Nephron (organoid): ENCODE measurements around the gene DPEP3.
"Not testable (repeated sequence)": the region's sequence is repeated elsewhere in the genome, so short reads cannot be mapped to it uniquely, and the experiment has no call there.

Experiments
- H3K27ac Mint-ChIP-seq, 3 experiments: 2 replicates each; pipeline ENCODE4 v1.8.0; 2020; ENCODE audit warnings: mixed read lengths in 3 of 3, mild to moderate bottlenecking in 2 of 3, moderate library complexity in 1 of 3
- H3K27me3 Mint-ChIP-seq: 2 replicates; pipeline ENCODE4 v1.8.0; 2021; ENCODE audit warnings: low read depth, mild to moderate bottlenecking, moderate library complexity, mixed read lengths
- H3K36me3 Mint-ChIP-seq: 2 replicates; pipeline ENCODE4 v1.8.0; 2020; ENCODE audit warnings: low read depth, mixed read lengths
- H3K4me1 Mint-ChIP-seq: 2 replicates; pipeline ENCODE4 v1.8.0; 2020; ENCODE audit warnings: mixed read lengths
- H3K4me3 Mint-ChIP-seq, 3 experiments: 2 replicates each; pipeline ENCODE4 v1.8.0; 2020; ENCODE audit warnings: mild to moderate bottlenecking in 3 of 3, mixed read lengths in 3 of 3, moderate library complexity in 2 of 3
- H3K9me3 Mint-ChIP-seq: 2 replicates; pipeline ENCODE4 v1.8.0; 2020; ENCODE audit warnings: mixed read lengths
- CTCF ChIP-seq, 3 experiments: fragments of 200-600 bp; sonication (generic); IDR thresholded peaks; one replicate each; pipeline ENCODE4 v1.5.0; 2021; ENCODE audit warnings: antibody characterized with exemption in 3 of 3; ENCODE audit not compliant: unreplicated experiment in 3 of 3

DPEP3 gene

GRCh38 chr16:67941469-67942199 is 38.7 kb downstream of the DPEP3 start:
- TF ChIP-seq CTCF (IDR thresholded peaks at IDR 0.05; ENCODE audit: unreplicated experiment in 3 of 3) = no peak
- H3K9me3 Mint-ChIP-seq = no peaks in the 10 kb centered on the region
- H3K27ac Mint-ChIP-seq = no peak overlapping the region
- H3K4me3 Mint-ChIP-seq = no peak overlapping the region
- H3K27me3 Mint-ChIP-seq = no peaks in the 10 kb centered on the region
- H3K36me3 Mint-ChIP-seq = peaks cover 10% of the 10 kb centered on the region
- peaks cover 8% of the 10 kb centered on the region for H3K4me1 Mint-ChIP-seq

GRCh38 chr16:67940446-67941089 is 39.7 kb downstream of the DPEP3 start:
- TF ChIP-seq CTCF (IDR thresholded peaks at IDR 0.05; ENCODE audit: unreplicated experiment in 3 of 3) = no peak
- Mint-ChIP-seq H3K27me3 (no peaks in the 10 kb centered on the region), H3K9me3 (no peaks in the 10 kb centered on the region), H3K27ac (no peak overlapping the region), H3K4me1 (peaks cover 12% of the 10 kb centered on the region), H3K4me3 (no peak overlapping the region), H3K36me3 (peaks cover 7% of the 10 kb centered on the region)

GRCh38 chr16:67939507-67940445 is 40.5 kb downstream of the DPEP3 start:
- Mint-ChIP-seq H3K27ac (no peak overlapping the region), H3K9me3 (no peaks in the 10 kb centered on the region), H3K27me3 (no peaks in the 10 kb centered on the region), H3K36me3 (peaks cover 7% of the 10 kb centered on the region), H3K4me3 (no peak overlapping the region), H3K4me1 (peaks cover 20% of the 10 kb centered on the region)
- TF ChIP-seq CTCF (IDR thresholded peaks at IDR 0.05; ENCODE audit: unreplicated experiment in 3 of 3) = no peak

- not testable (repeated sequence) for H3K36me3 Mint-ChIP-seq, H3K27me3 Mint-ChIP-seq, H3K9me3 Mint-ChIP-seq
- Mint-ChIP-seq H3K27ac (peak overlapping the region in 1 of 3 experiments; percentile 99), H3K4me1 (peaks cover 30% of the 10 kb centered on the region), H3K4me3 (peak overlapping the region; percentile 100)
Measured at GRCh38 chr16:67937713-67938112, 42.6 kb downstream of the DPEP3 start.

GRCh38 chr16:67936880-67937605 is 43.3 kb downstream of the DPEP3 start:
- Mint-ChIP-seq H3K4me3 (peak overlapping the region; percentile 100), H3K27ac (peak overlapping the region; percentile 99 to 100 (median 99)), H3K27me3 (no peaks in the 10 kb centered on the region), H3K9me3 (no peaks in the 10 kb centered on the region), H3K4me1 (peaks cover 30% of the 10 kb centered on the region), H3K36me3 (peaks cover 4% of the 10 kb centered on the region)
- no peak for TF ChIP-seq CTCF (IDR thresholded peaks at IDR 0.05; ENCODE audit: unreplicated experiment in 3 of 3)
